LNCAP (cell line): ENCODE measurements around the gene FBXO17.

Experiments
- CTCF ChIP-seq: fragments of 450-650 bp; IDR thresholded peaks from 2 replicates; pipeline ENCODE4 v1.5.1; 2017; ENCODE audit warnings: mild to moderate bottlenecking

FBXO17 gene

GRCh38 chr19:38989066-38989605 lies 13.6 kb upstream of the FBXO17 start:
- TF ChIP-seq CTCF = no peak

- no peak for TF ChIP-seq CTCF
Observed at GRCh38 chr19:38985262-38985661, 9.7 kb upstream of the FBXO17 start.

- no peak for TF ChIP-seq CTCF
Observed at GRCh38 chr19:38980583-38981374, 5.2 kb upstream of the FBXO17 start.

- no peak for TF ChIP-seq CTCF
Observed at GRCh38 chr19:38979812-38980211, 4.3 kb upstream of the FBXO17 start.

GRCh38 chr19:38978326-38978689 lies 2.8 kb upstream of the FBXO17 start:
- no peak for TF ChIP-seq CTCF

- no peak for TF ChIP-seq CTCF
Observed at GRCh38 chr19:38977445-38978325, 2.1 kb upstream of the FBXO17 start.

GRCh38 chr19:38975861-38976271 lies 324 bp upstream of the FBXO17 start:
- TF ChIP-seq CTCF = no peak
